Measurements from ENCODE around the gene NAA80.

- no peak for TF ChIP-seq POLR2A (IDR thresholded peaks at IDR 0.05)
- TF ChIP-seq, protein P1, sequence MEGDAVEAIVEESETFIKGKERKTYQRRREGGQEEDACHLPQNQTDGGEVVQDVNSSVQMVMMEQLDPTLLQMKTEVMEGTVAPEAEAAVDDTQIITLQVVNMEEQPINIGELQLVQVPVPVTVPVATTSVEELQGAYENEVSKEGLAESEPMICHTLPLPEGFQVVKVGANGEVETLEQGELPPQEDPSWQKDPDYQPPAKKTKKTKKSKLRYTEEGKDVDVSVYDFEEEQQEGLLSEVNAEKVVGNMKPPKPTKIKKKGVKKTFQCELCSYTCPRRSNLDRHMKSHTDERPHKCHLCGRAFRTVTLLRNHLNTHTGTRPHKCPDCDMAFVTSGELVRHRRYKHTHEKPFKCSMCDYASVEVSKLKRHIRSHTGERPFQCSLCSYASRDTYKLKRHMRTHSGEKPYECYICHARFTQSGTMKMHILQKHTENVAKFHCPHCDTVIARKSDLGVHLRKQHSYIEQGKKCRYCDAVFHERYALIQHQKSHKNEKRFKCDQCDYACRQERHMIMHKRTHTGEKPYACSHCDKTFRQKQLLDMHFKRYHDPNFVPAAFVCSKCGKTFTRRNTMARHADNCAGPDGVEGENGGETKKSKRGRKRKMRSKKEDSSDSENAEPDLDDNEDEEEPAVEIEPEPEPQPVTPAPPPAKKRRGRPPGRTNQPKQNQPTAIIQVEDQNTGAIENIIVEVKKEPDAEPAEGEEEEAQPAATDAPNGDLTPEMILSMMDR (IDR thresholded peaks at IDR 0.05), result no peak
Observed at GRCh38 chr3:50294492-50295403, 4.5 kb downstream of the NAA80 start.
